GM18505 (cell line): Measurements from ENCODE around the gene DGKZ.
"Not testable (repeated sequence)": the region's sequence is repeated elsewhere in the genome, so short reads cannot be mapped to it uniquely, and the experiment has no call there.

Experiments
- ATAC-seq: cut with Tn5 transposase; IDR thresholded peaks from one replicate; pipeline ENCODE4 v1.9.1; 2021; ENCODE audit not compliant: unreplicated experiment
- POLR2A ChIP-seq: IDR thresholded peaks from 4 replicates; pipeline ENCODE4 v1.6.1; 2011; ENCODE audit warnings: borderline replicate concordance; ENCODE audit not compliant: insufficient read depth, insufficient read length; ENCODE audit errors: extremely low read depth

The DGKZ gene

GRCh38 chr11:46346886-46347636 lies at the start of gene DGKZ:
DGKZ (plus strand) TSS chr11:46347463; CDS start chr11:46347660, 197 bp downstream.
- ATAC-seq, result peak; percentile 56
- TF ChIP-seq POLR2A, result peak; percentile 52

- ATAC-seq, result no peak
- TF ChIP-seq POLR2A, result no peak
These were observed 48.4 kb upstream of the DGKZ start for GRCh38 chr11:46298699-46299433.

GRCh38 chr11:46299451-46299961 lies 47.8 kb upstream of the DGKZ start:
- ATAC-seq, result no peak
- TF ChIP-seq POLR2A, result no peak

GRCh38 chr11:46300270-46300669 lies 47.0 kb upstream of the DGKZ start:
- no peak for TF ChIP-seq POLR2A
- ATAC-seq, result no peak

- no peak for ATAC-seq
- no peak for TF ChIP-seq POLR2A
These were observed 44.4 kb upstream of the DGKZ start for GRCh38 chr11:46302866-46303265.

- not testable (repeated sequence) for ATAC-seq
These were observed 43.2 kb upstream of the DGKZ start for GRCh38 chr11:46304036-46304435.

GRCh38 chr11:46304605-46305179 lies 42.6 kb upstream of the DGKZ start:
- no peak for ATAC-seq
- no peak for TF ChIP-seq POLR2A

GRCh38 chr11:46305295-46305694 lies 42.0 kb upstream of the DGKZ start:
- ATAC-seq, result no peak
- TF ChIP-seq POLR2A, result no peak

- TF ChIP-seq POLR2A, result no peak
- ATAC-seq, result no peak
These were observed 40.9 kb upstream of the DGKZ start for GRCh38 chr11:46306296-46306853.

- ATAC-seq, result no peak
- no peak for TF ChIP-seq POLR2A
These were observed 39.9 kb upstream of the DGKZ start for GRCh38 chr11:46307369-46307768.

GRCh38 chr11:46307785-46308341 lies 39.4 kb upstream of the DGKZ start:
- ATAC-seq, result no peak

GRCh38 chr11:46308631-46309419 lies 38.4 kb upstream of the DGKZ start:
- TF ChIP-seq POLR2A, result no peak
- ATAC-seq, result no peak

More at GRCh38 chr11:46307785-46308341, 39.4 kb upstream of the DGKZ start:
- TF ChIP-seq POLR2A, result no peak
